Measurements from ENCODE around the gene KIDINS220.
A peak's percentile ranks its signal among the peaks of the same experiment; 100 is the strongest.

The KIDINS220 gene

DNA sequence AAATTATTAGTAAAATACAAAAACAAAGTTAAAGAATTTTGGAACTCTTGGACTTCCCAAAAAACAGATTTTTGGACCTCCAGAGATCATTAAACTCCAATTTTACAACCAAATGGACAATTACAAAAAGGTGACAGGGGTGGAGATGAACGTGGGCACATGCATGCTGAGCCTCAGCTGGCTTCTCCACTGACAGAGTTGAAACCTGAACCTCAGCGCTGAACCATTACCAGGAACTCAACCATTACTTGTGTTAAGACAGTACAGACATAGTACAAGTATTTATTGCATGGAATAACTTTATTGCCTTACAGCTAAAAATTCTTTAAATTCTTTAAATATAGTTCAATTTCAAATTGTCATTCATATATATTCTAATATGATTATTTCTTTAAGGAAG, 33.0 kb upstream of the KIDINS220 start:
- H3K27ac ChIP-seq (ENCODE audit: low read depth, low read length, severe bottlenecking), result no peak overlapping the region
- H3K9me3 ChIP-seq (ENCODE audit: control insufficient read depth, low read length), result no peaks in the 10 kb centered on the region
- no peaks in the 10 kb centered on the region for H3K4me1 ChIP-seq (ENCODE audit: control insufficient read depth, insufficient read depth, low read length, poor library complexity, severe bottlenecking)
- no peak overlapping the region for H3K4me3 ChIP-seq (ENCODE audit: extremely low read depth, insufficient read depth, low read length, poor library complexity, severe bottlenecking)
- peaks cover 26% of the 10 kb centered on the region for H3K36me3 ChIP-seq (ENCODE audit: control insufficient read depth, insufficient read depth, low read length)
- WGBS, 2 experiments (ENCODE audit: insufficient coverage in 2 of 2), result no CpG with 5 or more reads among the region's 2 CpGs

DNA sequence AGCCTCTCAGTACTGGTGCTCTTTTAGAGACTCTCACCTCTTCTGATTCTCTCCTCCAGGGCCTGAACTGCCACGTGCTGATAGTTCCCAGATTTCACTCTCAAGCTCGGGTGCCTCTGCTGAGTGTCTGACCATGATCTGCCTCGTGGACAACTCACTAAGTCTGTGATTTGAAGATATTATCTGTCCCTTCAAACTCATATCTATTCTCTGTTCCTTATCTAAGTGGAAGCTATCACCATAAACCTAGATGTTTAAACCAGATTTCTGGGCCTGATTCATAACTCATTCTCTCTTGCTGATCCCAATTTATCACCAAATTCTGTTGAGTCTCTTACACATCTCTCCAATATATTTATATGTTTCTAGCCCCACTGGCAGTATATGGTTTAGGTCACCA, 29.9 kb upstream of the KIDINS220 start:
- WGBS, 2 experiments (ENCODE audit: insufficient coverage in 2 of 2), result 95% methylated on average over 2 of the region's 3 CpGs
- Histone ChIP-seq H3K27ac (ENCODE audit: low read depth, low read length, severe bottlenecking) (no peak overlapping the region), H3K36me3 (ENCODE audit: control insufficient read depth, insufficient read depth, low read length) (peaks cover 39% of the 10 kb centered on the region), H3K4me1 (ENCODE audit: control insufficient read depth, insufficient read depth, low read length, poor library complexity, severe bottlenecking) (no peaks in the 10 kb centered on the region), H3K4me3 (ENCODE audit: extremely low read depth, insufficient read depth, low read length, poor library complexity, severe bottlenecking) (no peak overlapping the region), H3K9me3 (ENCODE audit: control insufficient read depth, low read length) (no peaks in the 10 kb centered on the region)

DNA sequence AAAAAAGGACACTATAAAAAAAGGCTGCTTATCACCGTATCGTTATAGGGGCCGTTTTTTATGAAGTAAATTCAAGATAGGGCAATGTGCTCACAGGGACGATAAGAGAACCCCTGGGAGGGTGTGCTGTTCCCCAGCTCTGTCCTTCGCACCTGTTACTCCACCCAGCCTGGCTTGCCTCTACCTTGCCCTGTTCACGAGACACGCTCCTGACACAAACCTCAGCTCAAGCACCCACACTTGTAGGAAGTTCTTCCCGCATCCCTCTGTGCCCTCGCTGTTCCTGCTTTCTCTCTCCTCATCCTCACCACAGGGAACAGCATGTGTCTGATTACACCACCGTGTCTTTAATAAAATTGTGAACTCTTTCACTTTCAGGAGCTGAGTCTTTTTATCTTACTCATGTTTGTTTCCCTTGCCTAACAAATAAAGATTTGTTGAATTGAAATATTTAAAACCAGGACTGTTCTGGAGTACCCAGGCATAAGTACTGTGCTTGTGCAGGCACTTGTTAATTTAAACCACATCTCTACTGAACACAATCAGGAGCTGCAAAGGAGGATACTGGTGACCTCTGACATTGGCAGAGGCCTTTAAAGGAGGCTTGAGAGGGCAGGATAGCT, 26.0 kb upstream of the KIDINS220 start:
- no peaks in the 10 kb centered on the region for H3K9me3 ChIP-seq (ENCODE audit: control insufficient read depth, low read length)
- WGBS, 2 experiments (ENCODE audit: insufficient coverage in 2 of 2), result 87 to 97% methylated on average over 5 to 9 of the region's 10 CpGs
- no peaks in the 10 kb centered on the region for H3K4me1 ChIP-seq (ENCODE audit: control insufficient read depth, insufficient read depth, low read length, poor library complexity, severe bottlenecking)
- H3K36me3 ChIP-seq (ENCODE audit: control insufficient read depth, insufficient read depth, low read length), result peaks cover 33% of the 10 kb centered on the region
- no peak overlapping the region for H3K4me3 ChIP-seq (ENCODE audit: extremely low read depth, insufficient read depth, low read length, poor library complexity, severe bottlenecking)
- no peak overlapping the region for H3K27ac ChIP-seq (ENCODE audit: low read depth, low read length, severe bottlenecking)

DNA sequence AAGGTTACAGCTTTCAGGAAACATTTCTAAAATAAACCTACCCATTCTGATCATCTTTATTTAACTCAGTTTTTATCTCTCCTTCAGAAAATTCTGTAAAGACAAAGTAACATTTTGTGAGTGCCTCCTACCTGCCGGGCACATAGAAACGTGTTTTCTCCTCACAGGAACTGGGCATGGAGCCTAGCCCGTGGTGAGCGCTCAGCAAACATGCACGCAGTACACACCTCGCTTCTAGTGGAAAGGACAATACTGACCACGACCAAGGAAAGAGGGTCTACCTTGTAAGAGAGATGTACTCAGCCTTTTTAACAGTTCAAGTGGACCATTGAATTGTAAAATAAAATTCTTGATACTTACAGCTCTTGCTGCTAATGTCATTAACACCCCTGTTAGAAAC, 24.8 kb upstream of the KIDINS220 start:
- 95 to 96% methylated on average over 7 of the region's 7 CpGs for WGBS, 2 experiments (ENCODE audit: insufficient coverage in 2 of 2)
- no peak overlapping the region for H3K27ac ChIP-seq (ENCODE audit: low read depth, low read length, severe bottlenecking)
- no peaks in the 10 kb centered on the region for H3K4me1 ChIP-seq (ENCODE audit: control insufficient read depth, insufficient read depth, low read length, poor library complexity, severe bottlenecking)
- H3K36me3 ChIP-seq (ENCODE audit: control insufficient read depth, insufficient read depth, low read length), result peaks cover 29% of the 10 kb centered on the region
- no peaks in the 10 kb centered on the region for H3K9me3 ChIP-seq (ENCODE audit: control insufficient read depth, low read length)
- H3K4me3 ChIP-seq (ENCODE audit: extremely low read depth, insufficient read depth, low read length, poor library complexity, severe bottlenecking), result no peak overlapping the region

DNA sequence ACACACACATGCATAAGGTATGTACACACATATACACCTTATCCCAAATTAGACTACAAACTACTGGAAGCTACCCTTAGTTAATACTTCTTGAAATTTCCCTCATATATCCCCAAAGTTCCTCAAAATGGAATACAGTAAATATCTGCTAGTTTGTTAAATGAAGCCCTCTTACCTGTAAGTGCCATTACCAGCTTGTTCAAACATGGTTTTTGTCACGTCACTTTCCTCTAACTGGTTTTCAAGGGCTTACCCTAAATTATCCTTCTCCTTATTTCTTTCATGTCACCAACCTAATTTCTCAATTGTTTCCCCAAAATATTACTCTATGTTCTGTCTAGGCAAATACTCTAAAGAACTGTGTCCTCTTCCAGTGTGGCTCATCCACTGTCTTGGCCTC, 24.4 kb upstream of the KIDINS220 start:
- 92 to 100% methylated on average over 1 of the region's 1 CpG for WGBS, 2 experiments (ENCODE audit: insufficient coverage in 2 of 2)
- Histone ChIP-seq H3K4me1 (ENCODE audit: control insufficient read depth, insufficient read depth, low read length, poor library complexity, severe bottlenecking) (no peaks in the 10 kb centered on the region), H3K9me3 (ENCODE audit: control insufficient read depth, low read length) (no peaks in the 10 kb centered on the region)

DNA sequence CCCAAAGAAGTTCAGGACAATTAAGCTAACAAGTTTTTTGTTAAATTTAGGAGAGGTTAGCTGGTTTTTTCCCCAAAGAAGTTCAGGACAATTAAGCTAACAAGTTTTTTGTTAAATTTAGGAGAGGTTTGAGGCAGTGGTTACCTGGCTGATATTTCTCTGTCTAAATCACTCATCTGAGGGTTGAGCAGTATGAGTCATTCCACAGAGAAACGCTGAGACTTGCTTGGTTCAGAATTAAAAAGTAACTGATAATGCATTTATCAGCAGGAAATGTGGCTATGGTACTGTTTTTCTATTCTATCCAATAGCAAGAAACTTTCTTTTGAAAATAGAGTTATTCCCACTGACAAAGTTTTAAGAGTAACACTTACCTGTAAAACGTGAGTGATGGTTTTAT, 22.8 kb upstream of the KIDINS220 start:
- H3K36me3 ChIP-seq (ENCODE audit: control insufficient read depth, insufficient read depth, low read length), result peaks cover 33% of the 10 kb centered on the region
- H3K9me3 ChIP-seq (ENCODE audit: control insufficient read depth, low read length), result no peaks in the 10 kb centered on the region
- H3K4me1 ChIP-seq (ENCODE audit: control insufficient read depth, insufficient read depth, low read length, poor library complexity, severe bottlenecking), result no peaks in the 10 kb centered on the region
- H3K27ac ChIP-seq (ENCODE audit: low read depth, low read length, severe bottlenecking), result no peak overlapping the region
- no CpG with 5 or more reads among the region's 2 CpGs for WGBS, 2 experiments (ENCODE audit: insufficient coverage in 2 of 2)
- no peak overlapping the region for H3K4me3 ChIP-seq (ENCODE audit: extremely low read depth, insufficient read depth, low read length, poor library complexity, severe bottlenecking)

More for the DNA sequence above, 24.4 kb upstream of the KIDINS220 start:
- Histone ChIP-seq H3K27ac (ENCODE audit: low read depth, low read length, severe bottlenecking) (no peak overlapping the region), H3K36me3 (ENCODE audit: control insufficient read depth, insufficient read depth, low read length) (peaks cover 34% of the 10 kb centered on the region), H3K4me3 (ENCODE audit: extremely low read depth, insufficient read depth, low read length, poor library complexity, severe bottlenecking) (no peak overlapping the region)

DNA sequence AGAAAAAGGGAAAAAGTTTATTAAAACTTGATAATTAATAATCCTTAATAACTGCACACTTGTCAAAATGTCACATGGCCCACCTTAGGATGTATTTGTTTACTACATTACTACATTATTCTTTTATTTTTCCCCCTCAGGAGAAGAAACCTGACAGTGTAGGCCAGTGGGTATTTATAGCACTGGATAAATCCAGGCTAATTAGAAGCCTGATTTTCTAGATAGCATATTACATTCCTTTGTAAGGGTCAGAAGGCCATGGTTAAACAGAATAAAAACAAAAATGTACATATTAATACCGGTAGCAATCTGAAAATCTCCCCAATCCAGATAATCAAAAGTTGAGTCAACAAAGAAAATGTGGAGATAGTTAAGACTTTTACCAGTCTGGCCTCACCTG, 21.5 kb upstream of the KIDINS220 start:
- H3K4me1 ChIP-seq (ENCODE audit: control insufficient read depth, insufficient read depth, low read length, poor library complexity, severe bottlenecking), result no peaks in the 10 kb centered on the region
- H3K27ac ChIP-seq (ENCODE audit: low read depth, low read length, severe bottlenecking), result no peak overlapping the region
- no peak overlapping the region for H3K4me3 ChIP-seq (ENCODE audit: extremely low read depth, insufficient read depth, low read length, poor library complexity, severe bottlenecking)
- peaks cover 29% of the 10 kb centered on the region for H3K36me3 ChIP-seq (ENCODE audit: control insufficient read depth, insufficient read depth, low read length)
- WGBS, 2 experiments (ENCODE audit: insufficient coverage in 2 of 2), result no CpG with 5 or more reads among the region's 1 CpG
- no peaks in the 10 kb centered on the region for H3K9me3 ChIP-seq (ENCODE audit: control insufficient read depth, low read length)

DNA sequence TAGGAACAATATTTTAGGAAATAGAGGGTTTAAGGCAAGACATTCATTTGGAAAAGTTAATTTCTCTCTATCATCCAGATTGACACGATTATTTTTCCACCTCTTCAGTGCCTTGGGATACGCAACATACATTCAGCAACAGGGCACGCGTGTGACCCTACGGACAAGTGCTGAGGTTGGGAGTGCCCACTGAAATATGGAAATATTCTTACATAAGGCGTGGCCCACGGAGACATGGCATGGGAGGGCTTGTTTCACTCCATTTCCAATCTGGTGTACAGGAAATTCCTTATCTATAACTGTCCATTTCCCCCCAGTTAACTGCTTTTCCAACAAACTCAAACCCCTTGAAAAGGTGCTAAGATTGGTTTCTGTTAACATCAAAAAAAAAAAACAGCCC, 20.9 kb upstream of the KIDINS220 start:
- no peak overlapping the region for H3K4me3 ChIP-seq (ENCODE audit: extremely low read depth, insufficient read depth, low read length, poor library complexity, severe bottlenecking)
- no peaks in the 10 kb centered on the region for H3K4me1 ChIP-seq (ENCODE audit: control insufficient read depth, insufficient read depth, low read length, poor library complexity, severe bottlenecking)
- H3K36me3 ChIP-seq (ENCODE audit: control insufficient read depth, insufficient read depth, low read length), result peaks cover 25% of the 10 kb centered on the region
- no peaks in the 10 kb centered on the region for H3K9me3 ChIP-seq (ENCODE audit: control insufficient read depth, low read length)
- 98 to 100% methylated on average over 2 to 5 of the region's 7 CpGs for WGBS, 2 experiments (ENCODE audit: insufficient coverage in 2 of 2)
- H3K27ac ChIP-seq (ENCODE audit: low read depth, low read length, severe bottlenecking), result peak overlapping the region; percentile 3

DNA sequence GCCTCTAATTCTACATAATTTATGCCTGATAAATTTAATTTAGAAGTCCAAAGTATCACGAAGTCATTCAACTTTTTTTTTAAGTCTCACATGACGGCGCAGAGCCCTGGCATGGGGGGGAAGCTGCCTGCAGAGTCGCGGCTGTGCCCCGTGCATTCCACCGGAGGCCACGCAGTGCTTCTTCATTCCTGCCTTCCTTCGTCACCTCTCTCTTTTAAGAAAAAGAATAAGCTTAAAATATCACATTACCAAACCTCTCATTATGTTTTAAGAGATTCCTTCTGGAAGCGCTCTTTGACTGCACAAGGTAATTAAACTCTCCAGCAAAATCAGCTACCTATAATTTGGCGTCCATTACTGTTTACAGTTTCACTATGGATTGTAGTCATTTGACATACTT, 20.3 kb upstream of the KIDINS220 start:
- Histone ChIP-seq H3K36me3 (ENCODE audit: control insufficient read depth, insufficient read depth, low read length) (peaks cover 22% of the 10 kb centered on the region), H3K27ac (ENCODE audit: low read depth, low read length, severe bottlenecking) (peak overlapping the region; percentile 3), H3K4me3 (ENCODE audit: extremely low read depth, insufficient read depth, low read length, poor library complexity, severe bottlenecking) (no peak overlapping the region), H3K9me3 (ENCODE audit: control insufficient read depth, low read length) (no peaks in the 10 kb centered on the region), H3K4me1 (ENCODE audit: control insufficient read depth, insufficient read depth, low read length, poor library complexity, severe bottlenecking) (no peaks in the 10 kb centered on the region)
- 87 to 93% methylated on average over 7 to 10 of the region's 11 CpGs for WGBS, 2 experiments (ENCODE audit: insufficient coverage in 2 of 2)

DNA sequence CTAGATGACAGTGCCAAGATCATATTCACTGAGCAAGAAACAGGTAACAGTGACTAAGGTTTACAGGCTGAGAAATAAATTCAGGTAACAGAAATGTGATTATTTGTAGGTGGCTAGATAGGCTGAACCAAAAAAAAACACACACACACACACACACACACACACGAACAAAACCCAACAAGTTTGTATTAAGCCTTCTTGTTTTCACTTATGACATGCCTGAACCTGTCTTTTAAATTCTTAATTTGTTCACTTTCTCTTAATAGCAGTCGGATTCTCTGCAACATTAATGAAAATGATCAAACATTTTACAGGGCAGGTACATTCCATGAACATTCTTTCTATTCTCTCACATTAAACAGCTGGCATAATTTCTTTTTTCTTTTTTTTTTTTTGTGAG, 18.8 kb upstream of the KIDINS220 start:
- H3K9me3 ChIP-seq (ENCODE audit: control insufficient read depth, low read length), result no peaks in the 10 kb centered on the region
- WGBS, 2 experiments (ENCODE audit: insufficient coverage in 2 of 2), result 96 to 100% methylated on average over 1 to 2 of the region's 2 CpGs

DNA sequence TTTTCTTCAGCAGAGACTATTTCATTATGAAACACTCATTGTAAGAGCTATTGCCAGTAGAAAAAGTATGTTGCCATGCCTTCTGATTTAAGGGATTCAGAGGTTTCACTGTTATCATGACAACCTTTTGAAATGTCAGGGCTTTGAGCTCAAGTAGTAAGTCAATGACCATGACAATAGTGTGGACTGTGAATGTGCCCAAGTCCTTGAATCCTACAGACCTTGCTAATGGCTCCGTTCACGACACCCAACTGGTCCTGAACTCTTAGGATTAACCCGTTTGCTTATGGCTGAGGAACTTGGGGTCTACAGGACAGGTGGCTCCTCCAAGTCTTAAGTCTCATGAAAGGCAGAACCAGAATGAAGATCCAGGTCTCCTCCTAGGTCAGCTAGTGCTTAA, 17.6 kb upstream of the KIDINS220 start:
- no peak overlapping the region for H3K27ac ChIP-seq (ENCODE audit: low read depth, low read length, severe bottlenecking)
- H3K4me3 ChIP-seq (ENCODE audit: extremely low read depth, insufficient read depth, low read length, poor library complexity, severe bottlenecking), result no peak overlapping the region
- no peaks in the 10 kb centered on the region for H3K4me1 ChIP-seq (ENCODE audit: control insufficient read depth, insufficient read depth, low read length, poor library complexity, severe bottlenecking)
- peaks cover 17% of the 10 kb centered on the region for H3K36me3 ChIP-seq (ENCODE audit: control insufficient read depth, insufficient read depth, low read length)
- no peaks in the 10 kb centered on the region for H3K9me3 ChIP-seq (ENCODE audit: control insufficient read depth, low read length)
- WGBS, 2 experiments (ENCODE audit: insufficient coverage in 2 of 2), result 75 to 84% methylated on average over 3 of the region's 3 CpGs

More for the DNA sequence above, 18.8 kb upstream of the KIDINS220 start:
- Histone ChIP-seq H3K27ac (ENCODE audit: low read depth, low read length, severe bottlenecking) (no peak overlapping the region), H3K4me3 (ENCODE audit: extremely low read depth, insufficient read depth, low read length, poor library complexity, severe bottlenecking) (no peak overlapping the region), H3K4me1 (ENCODE audit: control insufficient read depth, insufficient read depth, low read length, poor library complexity, severe bottlenecking) (no peaks in the 10 kb centered on the region), H3K36me3 (ENCODE audit: control insufficient read depth, insufficient read depth, low read length) (peaks cover 17% of the 10 kb centered on the region)
